Subcutaneous adipose tissue (tissue), 4 donors: ENCODE measurements around the gene IQGAP3. TPM values are rescaled to one million over a fixed set of nuclear protein-coding genes. Genes with fewer than 3 reads are reported as not detected.

Experiments
- CTCF ChIP-seq: fragments of 450-650 bp; IDR thresholded peaks from one replicate; pipeline ENCODE4 v1.5.1; 2016; ENCODE audit warnings: low read depth, mild to moderate bottlenecking, control low read depth, antibody characterized with exemption, moderate library complexity
- total RNA-seq, 4 donors: library from RNA; depleted of rRNA; stranded (reverse); fragments of >200 nt; gene quantifications; one replicate each; pipeline ENCODE4 v1.1.0, GENCODE V29; 2016

The IQGAP3 gene
- total RNA-seq, 4 donors from 2014 or later = 0.57 to 2.5 (median 2.0) TPM; not detected in 1

- TF ChIP-seq CTCF = no peak
Measured at GRCh38 chr1:156534424-156535060, 37.8 kb downstream of the IQGAP3 start.

GRCh38 chr1:156533568-156534220 lies 38.7 kb downstream of the IQGAP3 start:
- TF ChIP-seq CTCF = no peak

- TF ChIP-seq CTCF = no peak
Measured at GRCh38 chr1:156532374-156532773, 40.0 kb downstream of the IQGAP3 start.

- TF ChIP-seq CTCF = no peak
Measured at GRCh38 chr1:156530006-156530405, 42.4 kb downstream of the IQGAP3 start.

- TF ChIP-seq CTCF = no peak
Measured at GRCh38 chr1:156528875-156529425, 43.4 kb downstream of the IQGAP3 start.

- no peak for TF ChIP-seq CTCF
Measured at GRCh38 chr1:156528231-156528630, 44.1 kb downstream of the IQGAP3 start.

- TF ChIP-seq CTCF = no peak
Measured at GRCh38 chr1:156527584-156527983, 44.8 kb downstream of the IQGAP3 start.
